Panc1 (cell line): Measurements from ENCODE around the gene NPAS3. TPM values are rescaled to one million over a fixed set of nuclear protein-coding genes. Genes with fewer than 3 reads are reported as not detected.

Experiments used
- ATAC-seq: fragments of 200-7000 bp; cut with Tn5 transposase; 2 replicates; pipeline ENCODE4 v1.9.1; 2020; ENCODE audit warnings: mild to moderate bottlenecking, moderate library complexity
- BruUV-seq: library from RNA; stranded (reverse); fragments of 400-500 nt; replicated peaks from 2 replicates; lab custom pipeline; 2021; lab: Mats Ljungman, UMichigan
- CTCF ChIA-PET: fragments of 300-600 bp; sonication (Branson Sonifier 250); formaldehyde crosslinking; loops from one replicate; lab custom pipeline; 2022; ENCODE audit warnings: antibody characterized with exemption; lab: Charles Lee
- POLR2A ChIA-PET: fragments of 300-600 bp; sonication (Branson Sonifier 250); formaldehyde crosslinking; loops from one replicate; lab custom pipeline; 2022; ENCODE audit warnings: antibody characterized with exemption; lab: Charles Lee
- DNase-seq: peaks from one replicate; pipeline ENCODE4 v3.0.0-alpha.2; 2010; ENCODE audit warnings: low read depth, low spot score
- H3K27ac ChIP-seq: 2 replicates; pipeline ENCODE4 v1.5.1; 2011; ENCODE audit warnings: mild to moderate bottlenecking, low read length, inconsistent platforms
- H3K27me3 ChIP-seq: fragments of 200-500 bp; sonication (Bioruptor generic); 2 replicates; pipeline ENCODE4 v1.6.0; 2014; ENCODE audit warnings: low read length, inconsistent platforms; ENCODE audit not compliant: control insufficient read depth, insufficient read depth
- H3K36me3 ChIP-seq: fragments of 200-500 bp; sonication (Bioruptor generic); 2 replicates; pipeline ENCODE4 v1.5.1; 2014; ENCODE audit warnings: inconsistent platforms, mild to moderate bottlenecking, low read length, moderate library complexity; ENCODE audit not compliant: control insufficient read depth, insufficient read depth
- H3K4me1 ChIP-seq: 2 replicates; pipeline ENCODE4 v1.5.1; 2011; ENCODE audit warnings: inconsistent platforms, mild to moderate bottlenecking, low read length, moderate library complexity; ENCODE audit not compliant: control insufficient read depth, insufficient read depth
- H3K4me3 ChIP-seq, 2 experiments: 2 replicates each; pipeline ENCODE4 v1.5.1; 2011 to 2012; ENCODE audit warnings: low read depth in 2 of 2, low read length in 2 of 2, mild to moderate bottlenecking in 2 of 2, inconsistent platforms in 1 of 2, moderate library complexity in 1 of 2
- H3K9me3 ChIP-seq: fragments of 200-500 bp; sonication (Bioruptor generic); 2 replicates; pipeline ENCODE4 v1.5.1; 2014; ENCODE audit warnings: low read depth, mild to moderate bottlenecking, inconsistent platforms, low read length, moderate library complexity; ENCODE audit not compliant: control insufficient read depth, insufficient read depth
- POLR2AphosphoS5 ChIP-seq: IDR thresholded peaks from 2 replicates; pipeline ENCODE4 v1.6.1; 2012; ENCODE audit warnings: mild to moderate bottlenecking, low read depth, low read length, moderate library complexity
- SIN3A ChIP-seq: IDR thresholded peaks from 2 replicates; pipeline ENCODE4 v1.6.1; 2012; ENCODE audit warnings: low read depth, mild to moderate bottlenecking, low read length, moderate library complexity, borderline replicate concordance; ENCODE audit not compliant: insufficient read depth
- TCF7L2 ChIP-seq: IDR thresholded peaks from 2 replicates; pipeline ENCODE4 v1.6.1; 2011; ENCODE audit warnings: mild to moderate bottlenecking, low read depth, low read length, inconsistent platforms
- in situ Hi-C: cut with HindIII; loops from 2 replicates; pipeline ENCODE4 v1.10.0; 2016; ENCODE audit warnings: low sequenced_read_pairs, low pct_unique_long_range_greater_than_20kb
- intact Hi-C: fragments of 100-400 bp; cut with micrococcal nuclease; formaldehyde crosslinking; loops from one replicate; pipeline ENCODE4 v1.10.0; 2022; ENCODE audit not compliant: unreplicated experiment
- total RNA-seq: library from RNA; stranded (reverse); gene quantifications from one replicate; pipeline ENCODE4 v1.2.1, GENCODE V29; 2021; ENCODE audit not compliant: unreplicated experiment
- TF ChIP-seq, protein P1 (sequence below): fragments of 450-650 bp; IDR thresholded peaks from 2 replicates; pipeline ENCODE4 v1.5.1; 2017; ENCODE audit warnings: mild to moderate bottlenecking
- TF ChIP-seq, protein P2 (sequence below), 2 experiments: IDR thresholded peaks; 2 replicates each; pipeline ENCODE4 v1.6.1; 2011 to 2012; ENCODE audit warnings: low read depth in 2 of 2, control low read depth in 1 of 2, low read length in 1 of 2, mild to moderate bottlenecking in 1 of 2, moderate library complexity in 1 of 2; ENCODE audit not compliant: insufficient read depth in 1 of 2

NPAS3 gene
- total RNA-seq, 1 experiment from 2014 or later = 0.23 TPM

DNA sequence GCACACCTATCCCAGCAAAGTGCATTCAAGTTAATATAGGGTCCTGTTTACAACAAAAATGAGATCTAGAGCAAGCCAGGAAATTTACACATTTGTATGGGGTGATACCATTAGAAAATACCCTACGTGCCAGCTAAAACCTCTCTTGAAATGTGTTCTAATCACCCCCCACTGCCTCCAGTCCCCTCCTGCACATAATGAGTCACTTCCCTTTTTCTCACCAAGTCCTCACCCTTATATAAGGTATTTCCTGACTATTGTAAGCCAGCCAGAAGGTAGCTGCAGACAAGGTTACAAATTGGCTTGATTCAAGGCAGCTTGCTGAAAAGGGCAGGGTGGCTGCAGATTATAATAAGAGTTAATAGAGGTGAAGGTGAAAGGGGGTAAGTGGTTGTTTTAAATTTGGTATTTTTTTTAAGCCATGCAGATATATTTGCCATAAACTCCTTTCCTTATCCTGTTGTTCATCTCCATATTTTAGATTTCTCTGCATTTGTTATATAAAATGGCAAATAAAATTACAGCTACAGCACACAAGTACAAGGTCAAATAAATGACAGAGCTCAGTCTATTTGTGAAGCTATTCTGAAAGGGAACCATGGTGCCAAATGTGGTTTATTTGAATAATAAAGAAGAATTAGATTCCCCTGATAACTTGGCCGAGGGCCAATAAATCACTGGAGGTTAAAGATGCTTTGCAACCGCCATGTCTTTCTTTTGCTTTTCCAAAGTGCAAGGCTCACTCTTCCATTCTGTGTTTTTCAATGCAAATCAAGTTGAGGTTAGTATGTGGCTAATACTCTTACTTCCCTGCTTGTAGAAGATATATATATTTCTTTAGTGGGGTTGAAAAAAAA is 626.3 kb downstream of the NPAS3 start:
- ChIA-PET CTCF (no interaction called here), POLR2A (no interaction called here)
- Histone ChIP-seq H3K27ac (no peak overlapping the region), H3K4me1 (no peaks in the 10 kb centered on the region), H3K9me3 (no peaks in the 10 kb centered on the region), H3K36me3 (no peaks in the 10 kb centered on the region), H3K27me3 (no peaks in the 10 kb centered on the region), H3K4me3 (no peak overlapping the region)
- no peak for DNase-seq
- no peak for ATAC-seq
- in situ Hi-C loops = no loop called here
- TF ChIP-seq TCF7L2 (no peak), SIN3A (no peak), POLR2AphosphoS5 (no peak)
- TF ChIP-seq, protein P1, sequence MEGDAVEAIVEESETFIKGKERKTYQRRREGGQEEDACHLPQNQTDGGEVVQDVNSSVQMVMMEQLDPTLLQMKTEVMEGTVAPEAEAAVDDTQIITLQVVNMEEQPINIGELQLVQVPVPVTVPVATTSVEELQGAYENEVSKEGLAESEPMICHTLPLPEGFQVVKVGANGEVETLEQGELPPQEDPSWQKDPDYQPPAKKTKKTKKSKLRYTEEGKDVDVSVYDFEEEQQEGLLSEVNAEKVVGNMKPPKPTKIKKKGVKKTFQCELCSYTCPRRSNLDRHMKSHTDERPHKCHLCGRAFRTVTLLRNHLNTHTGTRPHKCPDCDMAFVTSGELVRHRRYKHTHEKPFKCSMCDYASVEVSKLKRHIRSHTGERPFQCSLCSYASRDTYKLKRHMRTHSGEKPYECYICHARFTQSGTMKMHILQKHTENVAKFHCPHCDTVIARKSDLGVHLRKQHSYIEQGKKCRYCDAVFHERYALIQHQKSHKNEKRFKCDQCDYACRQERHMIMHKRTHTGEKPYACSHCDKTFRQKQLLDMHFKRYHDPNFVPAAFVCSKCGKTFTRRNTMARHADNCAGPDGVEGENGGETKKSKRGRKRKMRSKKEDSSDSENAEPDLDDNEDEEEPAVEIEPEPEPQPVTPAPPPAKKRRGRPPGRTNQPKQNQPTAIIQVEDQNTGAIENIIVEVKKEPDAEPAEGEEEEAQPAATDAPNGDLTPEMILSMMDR = no peak
- TF ChIP-seq, protein P2, sequence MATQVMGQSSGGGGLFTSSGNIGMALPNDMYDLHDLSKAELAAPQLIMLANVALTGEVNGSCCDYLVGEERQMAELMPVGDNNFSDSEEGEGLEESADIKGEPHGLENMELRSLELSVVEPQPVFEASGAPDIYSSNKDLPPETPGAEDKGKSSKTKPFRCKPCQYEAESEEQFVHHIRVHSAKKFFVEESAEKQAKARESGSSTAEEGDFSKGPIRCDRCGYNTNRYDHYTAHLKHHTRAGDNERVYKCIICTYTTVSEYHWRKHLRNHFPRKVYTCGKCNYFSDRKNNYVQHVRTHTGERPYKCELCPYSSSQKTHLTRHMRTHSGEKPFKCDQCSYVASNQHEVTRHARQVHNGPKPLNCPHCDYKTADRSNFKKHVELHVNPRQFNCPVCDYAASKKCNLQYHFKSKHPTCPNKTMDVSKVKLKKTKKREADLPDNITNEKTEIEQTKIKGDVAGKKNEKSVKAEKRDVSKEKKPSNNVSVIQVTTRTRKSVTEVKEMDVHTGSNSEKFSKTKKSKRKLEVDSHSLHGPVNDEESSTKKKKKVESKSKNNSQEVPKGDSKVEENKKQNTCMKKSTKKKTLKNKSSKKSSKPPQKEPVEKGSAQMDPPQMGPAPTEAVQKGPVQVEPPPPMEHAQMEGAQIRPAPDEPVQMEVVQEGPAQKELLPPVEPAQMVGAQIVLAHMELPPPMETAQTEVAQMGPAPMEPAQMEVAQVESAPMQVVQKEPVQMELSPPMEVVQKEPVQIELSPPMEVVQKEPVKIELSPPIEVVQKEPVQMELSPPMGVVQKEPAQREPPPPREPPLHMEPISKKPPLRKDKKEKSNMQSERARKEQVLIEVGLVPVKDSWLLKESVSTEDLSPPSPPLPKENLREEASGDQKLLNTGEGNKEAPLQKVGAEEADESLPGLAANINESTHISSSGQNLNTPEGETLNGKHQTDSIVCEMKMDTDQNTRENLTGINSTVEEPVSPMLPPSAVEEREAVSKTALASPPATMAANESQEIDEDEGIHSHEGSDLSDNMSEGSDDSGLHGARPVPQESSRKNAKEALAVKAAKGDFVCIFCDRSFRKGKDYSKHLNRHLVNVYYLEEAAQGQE (IDR thresholded peaks at IDR 0.05; ENCODE audit: insufficient read depth in 1 of 2, low read depth in 2 of 2, low read length in 1 of 2) = no peak
- intact Hi-C loops = no loop called here
- BruUV-seq = no TSS peak

DNA sequence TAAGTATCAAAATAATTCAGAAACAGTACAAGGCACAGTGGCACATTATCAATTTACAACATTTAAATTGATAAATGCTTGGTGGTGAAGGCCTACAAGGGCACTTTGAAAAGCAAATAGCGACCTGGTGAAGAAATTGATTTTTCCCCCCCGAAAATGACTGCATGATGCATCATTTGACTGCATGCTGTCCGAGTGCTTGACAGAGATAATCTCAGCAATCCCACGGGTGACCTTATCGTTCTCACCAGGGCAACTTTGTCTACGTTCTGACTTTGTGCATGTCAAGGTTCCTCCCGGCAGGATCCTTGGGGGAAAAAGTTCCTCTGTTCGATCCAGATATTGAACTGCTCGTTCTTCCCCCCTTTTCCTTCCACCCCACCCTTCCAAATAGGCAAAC is 627.4 kb downstream of the NPAS3 start:
- no peaks in the 10 kb centered on the region for H3K9me3 ChIP-seq
- no TSS peak for BruUV-seq
- no peak overlapping the region for H3K27ac ChIP-seq
- ChIA-PET CTCF (no interaction called here), POLR2A (no interaction called here)
- no peaks in the 10 kb centered on the region for H3K4me1 ChIP-seq
- DNase-seq = no peak
- intact Hi-C loops = no loop called here
- no peak overlapping the region for H3K4me3 ChIP-seq
- TF ChIP-seq SIN3A = no peak
- TF ChIP-seq, protein P1 = no peak
- TF ChIP-seq POLR2AphosphoS5 = no peak
- no peak for TF ChIP-seq TCF7L2
- TF ChIP-seq, protein P2 (IDR thresholded peaks at IDR 0.05; ENCODE audit: insufficient read depth in 1 of 2, low read depth in 2 of 2, low read length in 1 of 2) = no peak
- H3K36me3 ChIP-seq = no peaks in the 10 kb centered on the region
- no peak for ATAC-seq
- in situ Hi-C loops = no loop called here
- H3K27me3 ChIP-seq = no peaks in the 10 kb centered on the region
